ENCODE data around the gene CUTA. TPM values are rescaled to one million over a fixed set of nuclear protein-coding genes. Genes with fewer than 3 reads are reported as not detected.

CUTA gene
- total RNA-seq, 1 donor from 2014 or later, result 94.6 TPM

DNA sequence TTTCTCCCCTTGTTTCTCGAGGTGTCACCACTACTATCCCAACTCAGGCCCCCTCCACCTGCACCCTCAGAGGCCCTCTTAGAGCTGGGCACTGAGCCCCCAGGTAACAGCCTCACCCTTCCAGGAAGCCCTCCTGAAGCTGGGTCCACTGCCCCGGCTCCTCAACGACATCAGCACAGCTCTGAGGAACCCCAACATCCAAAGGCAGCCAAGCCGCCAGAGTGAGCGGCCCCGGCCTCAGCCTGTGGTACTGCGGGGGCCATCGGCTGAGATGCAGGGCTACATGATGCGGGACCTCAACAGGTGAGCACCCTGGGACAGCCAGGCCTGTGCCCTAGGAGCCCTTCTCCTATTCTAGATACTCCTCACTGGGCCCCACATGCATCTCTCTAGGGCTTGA is 23.6 kb upstream of the CUTA start:
- intact Hi-C loops (cut with DNase I), result no loop called here
- DNase-seq (ENCODE audit: low spot score), result no peak

DNA sequence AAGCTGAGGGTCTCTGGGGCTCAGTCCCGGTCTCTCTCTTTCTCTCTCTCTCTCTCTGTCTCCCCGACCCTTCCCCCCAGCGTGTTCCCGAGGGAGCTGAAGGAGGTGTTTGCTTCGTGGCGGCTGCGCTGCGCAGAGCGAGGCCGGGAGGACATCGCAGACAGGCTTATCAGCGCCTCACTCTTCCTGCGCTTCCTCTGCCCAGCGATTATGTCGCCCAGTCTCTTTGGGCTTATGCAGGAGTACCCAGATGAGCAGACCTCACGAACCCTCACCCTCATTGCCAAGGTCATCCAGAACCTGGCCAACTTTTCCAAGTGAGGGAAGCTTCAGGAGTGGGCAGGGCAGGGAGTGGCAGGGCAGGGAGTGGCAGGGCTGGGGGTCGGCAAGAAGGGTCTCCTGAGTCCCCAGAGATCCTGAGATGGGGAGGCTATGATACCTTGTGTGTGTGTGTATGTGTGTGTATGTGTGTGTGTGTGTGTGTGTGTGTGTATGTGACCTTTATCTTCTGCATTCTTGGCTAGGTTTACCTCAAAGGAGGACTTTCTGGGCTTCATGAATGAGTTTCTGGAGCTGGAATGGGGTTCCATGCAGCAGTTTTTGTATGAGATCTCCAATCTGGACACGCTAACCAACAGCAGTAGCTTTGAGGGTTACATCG is 22.9 kb upstream of the CUTA start:
- intact Hi-C loops (cut with DNase I), result no loop called here
- no peak for DNase-seq (ENCODE audit: low spot score)

DNA sequence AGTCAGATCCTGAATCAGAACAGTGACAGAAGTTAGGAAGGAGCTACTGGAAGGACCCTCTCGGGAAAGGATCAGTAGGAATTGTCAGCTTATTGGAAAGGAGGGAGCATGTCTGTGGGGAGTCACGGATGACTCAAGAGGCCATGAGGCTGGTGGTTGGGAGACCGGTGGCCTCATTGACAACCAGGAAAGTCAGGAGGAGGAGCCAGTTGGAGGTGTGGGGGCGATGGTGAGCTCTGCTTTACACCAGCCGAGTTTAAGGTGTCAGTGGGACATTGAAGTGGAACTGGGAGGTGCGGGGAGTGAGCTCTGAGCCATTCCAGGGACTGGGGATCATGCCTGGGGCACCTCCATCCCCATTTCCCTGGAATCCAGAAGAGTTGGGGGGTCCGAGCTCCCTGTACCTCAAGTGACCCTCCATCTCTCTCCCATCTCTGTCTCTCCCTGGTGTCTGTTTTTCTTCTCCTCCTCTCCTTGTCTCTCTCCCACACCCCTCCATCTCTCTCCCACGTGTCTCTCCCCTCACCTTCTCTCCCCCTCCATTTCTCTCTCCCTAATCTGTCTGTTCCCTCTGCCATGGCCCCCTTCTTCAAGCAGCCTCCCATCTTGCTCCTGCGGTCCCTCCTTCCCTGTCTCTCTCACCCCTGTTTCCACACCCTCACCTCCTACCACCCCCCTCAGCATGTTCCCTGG is 22.2 kb upstream of the CUTA start:
- intact Hi-C loops (cut with DNase I), result no loop called here
- DNase-seq (ENCODE audit: low spot score), result no peak

DNA sequence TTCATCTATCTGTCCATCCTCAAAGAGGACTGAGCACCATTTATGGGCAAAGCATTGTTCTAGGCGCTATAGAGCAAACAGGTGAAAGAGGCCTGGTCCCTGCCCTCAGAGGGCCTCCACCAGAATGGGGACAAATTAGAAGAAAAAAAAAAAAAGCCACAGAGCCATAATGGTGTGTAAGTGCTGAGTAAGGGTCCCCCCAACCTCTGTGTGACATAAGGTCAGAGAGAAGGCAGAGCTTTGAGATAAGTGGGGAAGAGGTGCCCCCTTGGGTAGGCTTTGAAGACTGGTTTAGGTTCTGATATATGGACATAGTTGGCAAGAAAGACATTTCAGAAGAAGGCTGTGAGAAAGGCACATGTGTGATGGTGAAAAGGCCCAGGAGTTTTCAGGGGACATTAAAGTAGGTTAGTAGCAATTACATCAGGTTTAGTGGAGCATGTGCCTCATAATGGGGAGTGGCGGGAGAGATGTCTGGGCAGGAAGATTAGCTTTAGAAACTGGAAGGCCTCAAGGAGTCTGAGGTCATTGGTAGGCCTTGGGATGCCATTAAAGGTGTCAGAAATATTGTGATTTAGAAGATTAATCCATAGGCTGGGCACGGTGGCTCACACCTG is 21.2 kb upstream of the CUTA start:
- no peak for DNase-seq (ENCODE audit: low spot score)
- intact Hi-C loops (cut with DNase I), result no loop called here

DNA sequence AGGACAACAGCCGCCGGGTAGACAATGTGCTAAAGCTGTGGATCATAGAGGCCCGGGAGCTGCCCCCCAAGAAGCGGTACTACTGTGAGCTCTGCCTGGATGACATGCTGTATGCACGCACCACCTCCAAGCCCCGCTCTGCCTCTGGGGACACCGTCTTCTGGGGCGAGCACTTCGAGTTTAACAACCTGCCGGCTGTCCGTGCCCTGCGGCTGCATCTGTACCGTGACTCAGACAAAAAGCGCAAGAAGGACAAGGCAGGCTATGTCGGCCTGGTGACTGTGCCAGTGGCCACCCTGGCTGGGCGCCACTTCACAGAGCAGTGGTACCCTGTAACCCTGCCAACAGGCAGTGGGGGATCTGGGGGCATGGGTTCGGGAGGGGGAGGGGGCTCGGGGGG is 19.8 kb upstream of the CUTA start:
- intact Hi-C loops (cut with DNase I), result no loop called here
- no peak for DNase-seq (ENCODE audit: low spot score)

DNA sequence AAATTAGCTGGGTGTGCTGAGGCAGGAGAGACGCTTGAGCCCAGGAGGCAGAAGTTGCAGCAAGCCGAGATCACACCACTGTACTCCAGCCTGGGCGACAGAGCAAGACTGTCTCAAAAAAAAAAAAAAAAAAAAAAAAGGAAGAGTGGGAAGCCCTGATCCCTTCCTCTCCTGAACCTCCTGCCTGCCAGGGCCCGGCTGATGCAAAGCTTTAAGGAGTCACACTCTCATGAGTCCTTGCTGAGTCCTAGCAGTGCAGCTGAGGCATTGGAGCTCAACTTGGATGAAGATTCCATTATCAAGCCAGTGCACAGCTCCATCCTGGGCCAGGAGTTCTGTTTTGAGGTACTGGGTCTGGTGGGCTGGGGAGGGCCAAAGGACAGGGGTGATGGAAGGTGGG is 17.1 kb upstream of the CUTA start:
- intact Hi-C loops (cut with DNase I), result no loop called here
- no peak for DNase-seq (ENCODE audit: low spot score)

DNA sequence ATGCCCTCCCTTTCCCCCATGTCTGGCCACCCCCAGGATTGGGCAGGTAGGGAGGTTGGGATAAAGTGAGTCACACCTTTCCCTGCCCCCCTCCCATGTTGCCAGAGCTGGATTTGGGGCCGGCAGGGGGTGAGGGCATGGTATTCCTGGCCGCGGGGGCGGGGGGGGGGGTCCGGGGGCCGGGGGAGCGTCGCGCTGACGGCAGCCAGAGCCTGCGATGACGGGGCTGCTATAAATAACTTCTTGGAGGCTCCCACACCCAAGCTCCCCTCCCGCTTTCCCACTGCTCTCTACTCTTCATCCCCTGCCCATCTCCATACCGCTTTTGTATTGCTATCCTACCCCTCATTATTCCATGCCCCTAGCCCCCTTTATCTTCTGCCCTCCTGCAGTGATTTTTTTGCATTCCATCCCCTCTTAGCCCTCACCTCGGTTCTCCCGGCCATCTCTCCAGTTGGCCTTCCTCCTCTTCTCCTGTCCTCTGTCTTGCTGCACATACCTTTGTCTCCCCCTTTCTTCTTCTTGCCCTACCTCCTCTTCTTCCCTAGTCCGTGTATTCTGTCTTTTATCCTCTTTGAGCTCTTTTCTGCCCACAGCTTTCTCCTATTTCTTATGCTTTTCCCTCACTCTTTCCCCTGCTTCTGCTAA is 15.8 kb upstream of the CUTA start:
- DNase-seq (ENCODE audit: low spot score), result no peak
- intact Hi-C loops (cut with DNase I), result no loop called here

DNA sequence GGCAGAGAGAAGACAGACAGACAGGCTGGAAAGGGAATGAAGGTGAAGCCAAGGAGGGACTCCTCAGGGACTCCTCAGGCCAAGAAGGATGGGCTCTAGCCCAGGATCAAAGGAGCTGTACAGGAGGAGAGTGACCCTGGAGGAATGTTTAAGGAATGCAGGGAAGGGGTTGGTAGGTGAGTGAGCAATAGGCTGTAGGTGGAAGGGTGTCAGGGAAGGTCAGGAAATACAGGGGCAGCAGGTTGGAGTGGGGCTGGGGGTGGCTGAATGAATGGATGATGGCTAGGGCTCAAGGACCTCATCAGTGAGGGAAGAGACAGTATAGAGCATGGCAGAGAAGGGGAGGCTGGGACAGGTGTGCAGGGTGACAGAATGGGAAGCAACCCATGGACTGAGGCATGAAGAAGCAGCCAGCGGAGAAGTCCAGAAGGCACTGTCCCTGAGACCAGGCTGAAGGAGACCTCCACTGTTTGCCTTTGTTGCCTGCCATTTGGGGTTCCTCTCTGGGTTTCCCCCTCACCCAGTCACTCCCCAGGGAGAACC is 15.2 kb upstream of the CUTA start:
- intact Hi-C loops (cut with DNase I), result no loop called here
- no peak for DNase-seq (ENCODE audit: low spot score)

DNA sequence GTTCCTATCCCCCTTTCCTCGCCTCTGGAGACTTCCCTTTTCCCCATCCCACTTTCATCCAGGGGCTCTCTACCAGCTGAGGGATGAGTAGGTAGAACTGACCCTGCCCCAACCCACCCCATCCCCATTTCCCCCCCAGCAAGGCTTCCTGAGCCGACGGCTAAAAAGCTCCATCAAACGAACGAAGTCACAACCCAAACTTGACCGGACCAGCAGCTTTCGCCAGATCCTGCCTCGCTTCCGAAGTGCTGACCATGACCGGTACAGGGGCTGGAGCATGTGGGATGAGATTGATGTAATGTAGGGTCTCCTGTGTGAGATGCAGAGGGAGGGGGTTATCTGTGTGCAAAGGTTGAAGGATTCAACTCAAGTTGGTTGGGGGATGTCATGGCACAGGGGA is 14.6 kb upstream of the CUTA start:
- intact Hi-C loops (cut with DNase I), result no loop called here
- DNase-seq (ENCODE audit: low spot score), result no peak

DNA sequence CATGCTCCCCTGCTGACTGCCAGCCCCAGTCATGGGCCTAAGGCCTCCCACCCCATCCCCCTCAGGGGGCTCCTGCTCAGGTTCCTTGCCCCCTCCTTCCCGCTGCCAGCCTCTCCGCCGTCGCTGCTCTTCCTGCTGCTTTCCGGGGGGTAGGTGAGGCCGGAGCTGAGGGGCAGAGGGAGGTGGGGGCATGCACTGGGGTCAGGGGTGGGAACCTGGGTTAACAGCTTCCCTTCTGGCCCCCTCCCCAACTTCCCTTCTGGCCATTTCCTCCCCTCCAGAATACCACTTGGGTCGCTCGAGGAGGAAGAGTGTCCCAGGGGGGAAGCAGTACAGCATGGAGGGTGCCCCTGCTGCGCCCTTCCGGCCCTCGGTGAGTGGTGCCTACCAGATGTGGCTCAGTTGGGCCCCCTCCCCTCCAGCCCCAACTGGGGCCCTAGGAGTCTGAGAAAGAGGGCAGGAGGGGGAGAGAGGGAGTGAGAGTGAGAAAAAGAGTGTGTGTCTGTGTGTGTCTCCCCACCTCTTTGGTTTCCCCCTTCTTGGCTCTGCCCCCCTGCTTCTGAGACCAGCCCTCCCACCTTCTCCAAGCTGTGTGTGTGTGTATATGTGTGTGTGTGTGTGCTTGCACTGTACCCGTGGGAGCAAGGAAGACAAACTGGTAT is 14.1 kb upstream of the CUTA start:
- no peak for DNase-seq (ENCODE audit: low spot score)
- intact Hi-C loops (cut with DNase I), result no loop called here

DNA sequence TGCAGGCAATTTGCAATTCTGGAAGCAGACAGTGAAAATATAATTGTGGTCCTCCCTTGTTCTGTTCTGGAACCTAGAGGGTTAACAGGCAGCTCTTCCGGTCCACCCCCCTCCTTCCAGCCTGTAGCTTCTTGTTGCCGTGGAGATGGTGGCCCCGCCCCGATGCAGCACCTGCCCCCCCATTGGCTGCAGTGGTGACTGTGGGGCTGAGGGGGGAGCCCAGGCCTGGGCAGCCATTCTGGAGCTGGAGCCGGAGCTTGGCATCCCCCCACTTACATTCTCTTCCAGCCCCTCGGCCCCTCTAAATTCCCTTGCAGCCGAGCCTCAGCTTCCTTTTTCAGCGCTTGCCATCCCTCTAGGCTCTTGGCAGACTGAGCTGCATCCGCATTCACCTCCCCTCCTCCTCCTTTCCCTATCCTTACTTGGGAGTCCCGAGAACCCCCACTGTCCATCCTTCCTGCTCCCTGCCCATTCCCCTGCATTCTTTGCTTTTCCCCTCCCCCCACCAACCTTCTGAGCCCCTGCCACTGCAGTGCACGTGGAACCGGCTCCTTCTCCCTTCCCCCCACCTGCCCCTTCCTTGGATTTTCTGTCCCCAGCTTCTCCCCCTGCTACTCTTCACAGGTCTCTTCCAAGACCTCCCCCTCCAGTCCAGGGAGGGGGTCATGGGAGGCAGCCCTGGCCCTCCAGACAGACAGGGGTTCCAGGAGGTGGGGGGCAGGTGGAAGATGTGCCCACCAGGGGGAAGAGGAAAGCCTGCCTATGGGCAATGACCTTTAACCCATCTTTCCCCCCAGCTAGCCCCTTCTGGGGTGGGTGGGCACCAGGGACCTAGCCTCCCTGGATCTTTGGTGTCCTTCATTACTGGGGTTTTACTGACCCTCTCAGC is 13.3 kb upstream of the CUTA start:
- intact Hi-C loops (cut with DNase I), result no loop called here
- no peak for DNase-seq (ENCODE audit: low spot score)

DNA sequence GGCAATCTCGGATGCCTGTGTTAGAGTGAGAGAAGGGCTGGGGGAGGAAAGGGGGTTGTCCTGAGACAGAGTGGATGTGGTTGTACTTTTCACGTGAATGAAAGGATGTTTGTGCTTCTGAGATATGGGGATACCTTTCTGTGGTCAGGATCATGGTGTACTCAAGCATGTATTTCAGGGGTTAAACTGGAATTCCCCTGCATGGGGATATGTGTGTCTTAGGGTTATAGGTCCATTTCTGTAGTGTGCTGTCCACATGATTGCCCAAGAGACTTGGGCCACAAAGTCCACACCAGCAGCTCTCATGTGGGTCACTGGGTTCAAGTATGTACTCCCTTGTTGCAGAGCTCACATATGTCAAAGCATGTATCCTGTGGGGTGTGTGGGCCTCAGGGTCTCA is 12.4 kb upstream of the CUTA start:
- intact Hi-C loops (cut with DNase I), result no loop called here
- DNase-seq (ENCODE audit: low spot score), result no peak

DNA sequence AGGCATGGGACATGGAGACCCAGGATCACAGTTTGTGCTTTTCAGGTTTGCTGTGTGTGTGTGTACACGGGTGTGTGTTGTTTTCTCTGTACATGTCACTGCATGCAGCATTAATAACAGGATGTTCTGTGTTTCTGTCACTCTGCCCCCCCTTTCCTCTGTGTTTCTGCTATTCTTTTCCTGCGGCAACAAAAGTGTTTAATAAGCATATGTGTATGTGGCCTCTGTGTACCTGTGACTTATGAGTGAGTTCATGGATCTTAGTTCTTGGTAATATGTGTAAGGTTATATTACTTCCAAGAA is 11.8 kb upstream of the CUTA start:
- intact Hi-C loops (cut with DNase I), result no loop called here
- no peak for DNase-seq (ENCODE audit: low spot score)

DNA sequence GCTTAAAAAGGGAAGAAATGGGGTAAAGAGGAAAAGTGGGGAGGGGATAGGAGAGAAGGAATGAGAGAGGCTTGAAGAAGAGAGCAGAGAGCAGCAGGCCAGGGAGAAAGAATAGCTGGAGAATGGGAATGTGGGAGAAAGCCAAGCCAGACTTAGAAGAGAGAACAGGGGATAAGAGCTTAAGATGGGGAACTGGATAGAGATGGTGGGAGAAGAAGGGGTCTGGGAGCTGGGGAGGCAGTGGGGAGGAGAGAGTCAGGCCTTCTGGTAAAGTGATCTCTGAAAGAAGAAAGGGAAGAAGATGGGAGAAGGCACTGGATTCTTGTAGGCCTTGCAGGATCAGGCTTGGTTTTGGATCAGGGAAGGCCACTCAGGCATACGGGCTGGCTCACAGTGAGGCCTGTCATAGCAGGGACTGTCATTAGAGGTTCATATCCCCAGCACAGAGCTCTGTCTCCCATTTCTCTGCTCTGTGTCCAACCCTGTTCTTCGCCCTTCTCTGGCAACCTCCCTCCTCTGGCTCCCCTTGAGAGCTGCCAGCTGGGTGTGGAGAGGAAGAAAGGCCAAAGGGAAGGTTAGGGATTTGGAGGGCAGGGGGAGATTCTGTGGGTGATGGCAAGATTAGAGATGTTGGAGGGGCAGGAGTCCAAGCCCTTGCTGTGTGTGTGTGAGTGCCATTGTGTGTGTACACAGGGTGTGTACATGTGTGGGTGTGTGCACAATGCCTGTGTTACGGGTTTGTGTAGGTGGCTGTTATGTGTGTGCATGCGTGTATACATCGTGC is 11.3 kb upstream of the CUTA start:
- intact Hi-C loops (cut with DNase I), result no loop called here
- no peak for DNase-seq (ENCODE audit: low spot score)

DNA sequence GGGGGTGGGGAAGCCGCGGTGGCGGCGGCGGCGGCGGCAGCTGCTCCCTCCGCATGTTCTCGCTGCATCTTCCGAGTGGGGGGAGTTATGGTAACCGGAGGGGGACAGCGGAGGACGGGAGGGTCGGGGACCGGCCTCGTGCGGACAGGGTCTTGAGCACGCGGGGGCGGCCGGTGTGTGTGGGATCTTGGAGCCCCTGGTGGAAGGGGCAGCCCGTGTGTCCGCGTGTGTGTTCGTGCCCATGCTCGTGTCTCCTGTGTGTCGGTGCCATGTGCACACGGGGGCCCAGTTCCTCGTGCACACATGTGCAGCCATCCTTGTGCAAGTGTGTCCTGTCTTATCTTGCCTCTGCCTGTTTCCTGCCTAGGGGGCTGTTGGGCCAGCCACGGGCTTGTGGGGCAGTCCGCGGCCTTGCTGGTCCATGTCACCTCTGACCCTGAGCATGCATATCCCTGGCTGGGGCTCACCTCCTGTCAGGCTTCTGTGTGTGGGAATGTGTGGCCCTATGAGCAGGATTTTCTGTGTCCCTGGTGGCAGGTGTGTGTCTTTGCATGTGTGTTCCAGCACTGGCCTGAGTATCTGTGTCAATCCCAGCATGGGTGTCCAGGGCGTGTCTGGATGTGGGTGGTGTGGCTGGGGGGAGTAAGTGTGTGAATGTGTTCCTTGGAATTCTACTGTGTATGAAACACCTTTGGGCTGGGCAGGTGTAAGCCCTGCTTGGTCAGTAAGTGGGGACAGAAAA is 10.5 kb upstream of the CUTA start:
- no peak for DNase-seq (ENCODE audit: low spot score)
- intact Hi-C loops (cut with DNase I), result no loop called here

DNA sequence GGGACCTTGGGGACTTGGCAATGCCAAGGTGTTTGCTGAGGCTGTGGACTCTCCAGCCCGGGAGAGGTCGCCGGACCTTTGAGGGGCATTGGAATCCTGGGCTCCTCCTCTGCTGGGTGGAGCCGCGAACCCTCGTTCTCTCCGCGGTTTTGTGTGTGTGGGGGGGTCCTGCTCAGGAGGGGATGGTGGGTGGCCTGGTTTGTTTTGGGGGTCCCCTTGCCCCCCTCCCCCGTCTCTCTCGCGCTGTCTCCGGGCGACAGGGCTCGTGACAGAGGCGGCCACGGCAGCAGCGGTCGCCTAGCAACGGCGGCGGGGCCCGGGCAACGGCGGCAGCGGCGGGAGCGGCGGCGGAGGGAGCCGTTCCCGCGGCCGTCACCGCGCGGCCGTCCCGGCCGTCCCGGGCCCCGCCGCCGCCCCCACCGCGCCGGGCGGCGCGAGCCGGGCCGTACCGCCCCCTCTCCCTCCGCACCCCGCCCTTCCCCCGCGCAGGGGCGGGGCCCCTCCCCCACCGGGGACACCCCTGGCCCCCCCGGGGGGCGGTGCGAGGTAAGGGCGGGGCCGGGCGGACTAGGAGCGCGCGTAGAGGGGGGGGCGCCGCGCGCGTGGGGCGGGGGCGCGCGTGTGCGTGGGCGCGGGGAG is 9.8 kb upstream of the CUTA start:
- DNase-seq (ENCODE audit: low spot score), result peak; percentile 85
- intact Hi-C loops (cut with DNase I), result no loop called here
